Fibroblast of skin of left quadriceps (primary cell): ENCODE data around the gene PGAP3.

Experiments used
- DNase-seq, 2 experiments: peaks; one replicate each; pipeline ENCODE4 v3.0.0-alpha.2; 2013; ENCODE audit warnings: low read depth in 2 of 2

Gene PGAP3

GRCh38 chr17:39660397-39661385 lies 27.2 kb downstream of the PGAP3 start:
- DNase-seq = no peak

GRCh38 chr17:39660011-39660360 lies 27.9 kb downstream of the PGAP3 start:
- DNase-seq = no peak

GRCh38 chr17:39659279-39660010 lies 28.4 kb downstream of the PGAP3 start:
- DNase-seq = no peak

- no peak for DNase-seq
These were observed 29.1 kb downstream of the PGAP3 start for GRCh38 chr17:39658760-39659159.

- DNase-seq = no peak
These were observed 29.5 kb downstream of the PGAP3 start for GRCh38 chr17:39658346-39658745.

- DNase-seq = no peak
These were observed 32.8 kb downstream of the PGAP3 start for GRCh38 chr17:39655105-39655504.

- DNase-seq = no peak
These were observed 34.1 kb downstream of the PGAP3 start for GRCh38 chr17:39653662-39654331.

- no peak for DNase-seq
These were observed 34.6 kb downstream of the PGAP3 start for GRCh38 chr17:39653316-39653661.

- no peak for DNase-seq
These were observed 35.1 kb downstream of the PGAP3 start for GRCh38 chr17:39652587-39653315.

GRCh38 chr17:39651923-39652586 lies 35.8 kb downstream of the PGAP3 start:
- no peak for DNase-seq

- DNase-seq = no peak
These were observed 37.7 kb downstream of the PGAP3 start for GRCh38 chr17:39650121-39650579.

- DNase-seq = peak; percentile 53 to 61
These were observed 39.1 kb downstream of the PGAP3 start for GRCh38 chr17:39648616-39649366.

- no peak for DNase-seq
These were observed 40.6 kb downstream of the PGAP3 start for GRCh38 chr17:39647256-39647655.

- DNase-seq = no peak
These were observed 44.6 kb downstream of the PGAP3 start for GRCh38 chr17:39643271-39643670.

- DNase-seq = no peak
These were observed 45.4 kb downstream of the PGAP3 start for GRCh38 chr17:39642291-39643074.

- DNase-seq = no peak
These were observed 46.0 kb downstream of the PGAP3 start for GRCh38 chr17:39641883-39642282.

GRCh38 chr17:39641097-39641496 lies 46.8 kb downstream of the PGAP3 start:
- DNase-seq = no peak

GRCh38 chr17:39640591-39641031 lies 47.2 kb downstream of the PGAP3 start:
- DNase-seq = no peak
